Hematopoietic multipotent progenitor cell treated with erythropoietin and hydrocortisone succinate and interleukin-3 and kit ligand, for 17 days (in vitro differentiated cells): ENCODE results near the gene WDTC1.
"Not testable (repeated sequence)": the region's sequence is repeated elsewhere in the genome, so short reads cannot be mapped to it uniquely, and the experiment has no call there.

Experiments
- DNase-seq: peaks from one replicate; pipeline ENCODE4 v3.0.0-alpha.2; 2015; ENCODE audit warnings: low spot score

Gene WDTC1

GRCh38 chr1:27234049-27234882 lies at the start of gene WDTC1:
Gene WDTC1 (plus strand): TSS chr1:27234632. CDS start chr1:27261055, 26,423 bp downstream.
- DNase-seq: peak; percentile 98

GRCh38 chr1:27184665-27185064 lies 49.8 kb upstream of the WDTC1 start:
- DNase-seq: not testable (repeated sequence)

- DNase-seq: no peak
Observed at GRCh38 chr1:27192039-27192529, 42.3 kb upstream of the WDTC1 start.

- DNase-seq: no peak
Observed at GRCh38 chr1:27193194-27193593, 41.2 kb upstream of the WDTC1 start.

- DNase-seq: no peak
Observed at GRCh38 chr1:27201295-27201694, 33.1 kb upstream of the WDTC1 start.

DNA sequence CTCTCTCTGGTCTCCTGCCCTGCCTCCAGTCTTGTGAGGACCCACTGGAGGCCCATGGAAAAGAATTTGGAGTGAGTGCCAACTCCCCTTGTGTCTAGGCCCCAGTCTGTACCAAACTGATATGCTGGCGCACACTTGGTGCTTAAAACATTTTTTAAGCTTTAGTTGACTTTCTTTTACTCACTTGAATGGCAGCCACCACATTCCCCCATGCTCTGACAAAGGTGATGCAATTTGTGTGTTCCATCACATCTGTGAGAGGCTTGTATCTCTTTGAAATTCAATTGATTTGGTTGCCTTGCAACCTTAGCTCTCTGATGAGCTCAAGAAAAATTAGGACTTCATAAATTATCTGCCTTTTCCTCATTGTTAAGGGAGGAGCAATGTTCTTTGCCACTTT lies 30.5 kb upstream of the WDTC1 start:
- DNase-seq: no peak

GRCh38 chr1:27207238-27207637 lies 27.2 kb upstream of the WDTC1 start:
- not testable (repeated sequence) for DNase-seq

GRCh38 chr1:27208143-27208850 lies 26.1 kb upstream of the WDTC1 start:
- DNase-seq: not testable (repeated sequence)

- no peak for DNase-seq
Observed at GRCh38 chr1:27216466-27216865, 18.0 kb upstream of the WDTC1 start.

DNA sequence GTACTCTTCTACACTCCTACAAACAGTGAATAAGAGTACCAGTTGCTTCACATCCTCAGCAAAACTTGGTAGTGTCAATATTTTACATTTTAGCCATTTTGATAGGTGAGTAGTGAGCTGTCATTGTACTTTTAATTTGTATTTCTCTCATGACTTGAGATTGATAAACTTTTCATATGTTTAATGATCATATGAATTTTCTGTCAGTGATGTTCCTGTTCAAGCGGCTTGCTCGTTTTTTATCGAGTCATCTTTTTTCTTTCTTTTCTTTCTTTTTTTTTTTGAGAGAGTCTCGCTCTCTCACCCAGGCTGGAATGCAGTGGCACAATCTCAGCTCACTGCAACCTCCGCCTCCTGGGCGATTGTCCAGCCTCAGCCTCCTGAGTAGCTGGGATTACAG lies 17.0 kb upstream of the WDTC1 start:
- no peak for DNase-seq

- DNase-seq: no peak
Observed at GRCh38 chr1:27218736-27219135, 15.7 kb upstream of the WDTC1 start.

- DNase-seq: no peak
Observed at GRCh38 chr1:27220096-27220495, 14.3 kb upstream of the WDTC1 start.

GRCh38 chr1:27220702-27221497 lies 13.5 kb upstream of the WDTC1 start:
- DNase-seq: not testable (repeated sequence)

DNA sequence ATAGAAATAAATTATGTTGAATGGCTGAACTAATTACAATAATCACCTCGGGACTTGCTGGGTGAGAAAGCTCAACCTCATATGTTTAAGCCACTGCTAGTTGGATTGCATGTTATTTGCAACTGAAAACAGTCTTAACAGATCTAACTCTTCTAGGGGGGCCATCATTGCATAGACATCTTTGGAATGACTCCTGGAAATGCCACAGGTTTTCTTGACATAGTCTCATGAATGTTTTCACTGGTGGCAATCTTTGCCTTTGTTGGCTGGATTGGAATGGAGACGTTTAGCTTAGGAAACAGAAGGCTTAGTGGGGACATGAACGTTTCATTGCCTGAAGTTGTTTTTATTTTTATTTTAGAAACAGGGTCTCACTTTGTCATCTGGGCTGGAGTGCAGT lies 8.8 kb upstream of the WDTC1 start:
- DNase-seq: no peak

- no peak for DNase-seq
Observed at GRCh38 chr1:27227765-27228164, 6.7 kb upstream of the WDTC1 start.

- DNase-seq: peak; percentile 56
Observed at GRCh38 chr1:27233667-27234048, 774 bp upstream of the WDTC1 start.

DNA sequence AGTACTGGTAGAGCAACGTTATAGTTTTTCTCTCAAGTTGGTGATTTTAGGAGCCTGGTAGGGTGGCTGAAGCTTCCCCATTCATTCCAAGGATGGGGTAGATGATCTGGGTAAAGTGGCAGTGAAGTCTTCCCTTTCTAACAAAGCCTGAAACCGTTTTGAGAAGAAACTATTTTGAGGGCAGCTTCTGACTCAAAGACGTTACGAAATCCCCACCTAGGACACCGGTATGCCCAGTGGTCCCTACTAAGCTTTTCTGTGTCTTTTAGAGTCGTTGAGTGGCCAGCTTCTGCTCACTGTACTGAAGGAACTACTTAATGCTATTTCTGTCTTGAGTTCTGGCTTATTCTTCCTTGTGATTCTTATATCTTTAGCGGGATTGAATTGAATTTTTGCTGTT lies 1.4 kb downstream of the WDTC1 start:
- DNase-seq: peak; percentile 19

GRCh38 chr1:27237112-27237511 lies 2.7 kb downstream of the WDTC1 start:
- no peak for DNase-seq

- no peak for DNase-seq
Observed at GRCh38 chr1:27238032-27238431, 3.6 kb downstream of the WDTC1 start.

DNA sequence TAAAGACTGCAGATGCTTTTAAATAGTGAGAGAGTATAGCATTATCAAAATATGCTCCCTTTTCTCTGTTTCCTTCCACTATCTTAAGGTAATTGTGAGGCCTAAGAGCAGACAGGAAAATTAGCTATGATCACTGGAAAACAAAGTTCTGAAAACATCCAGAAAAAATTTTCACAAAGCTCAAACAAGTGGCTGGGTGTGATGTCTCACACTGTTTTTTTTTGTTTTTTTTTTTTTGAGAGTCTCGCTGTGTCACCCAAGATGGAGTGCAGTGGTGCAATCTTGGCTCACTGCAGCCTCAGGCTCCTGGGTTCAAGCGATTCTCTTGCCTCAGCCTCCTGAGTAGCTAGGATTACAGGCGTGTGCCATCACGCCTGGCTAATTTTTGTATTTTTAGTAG lies 7.2 kb downstream of the WDTC1 start:
- DNase-seq: no peak

GRCh38 chr1:27243665-27244064 lies 9.2 kb downstream of the WDTC1 start:
- DNase-seq: not testable (repeated sequence)

- DNase-seq: no peak
Observed at GRCh38 chr1:27246194-27246593, 11.8 kb downstream of the WDTC1 start.
